HepG2 (cell line): ENCODE data around the gene FBXW12. TPM values are rescaled to one million over a fixed set of nuclear protein-coding genes. Genes with fewer than 3 reads are reported as not detected.

ENCODE experiments used
- GATAD2A ChIP-seq: IDR thresholded peaks from 2 replicates; pipeline ENCODE4 v1.6.1; 2016
- GFI1 ChIP-seq: sonication (generic); formaldehyde crosslinking; IDR thresholded peaks from 2 replicates; pipeline ENCODE4 v1.5.0; 2020; ENCODE audit warnings: missing genetic modification reagents, mild to moderate bottlenecking, borderline replicate concordance
- HNF4A ChIP-seq: sonication (generic); formaldehyde crosslinking; IDR thresholded peaks from 2 replicates; pipeline ENCODE4 v1.4.0; 2020; ENCODE audit warnings: missing genetic modification reagents
- HNRNPH1 ChIP-seq: fragments of 200-400 bp; formaldehyde crosslinking; optimal IDR thresholded peaks from 2 replicates; pipeline ENCODE3; 2017; ENCODE audit warnings: mild to moderate bottlenecking, low read depth, low read length
- KDM5B ChIP-seq: sonication (generic); formaldehyde crosslinking; IDR thresholded peaks from 2 replicates; pipeline ENCODE4 v1.4.0; 2020; ENCODE audit warnings: missing genetic modification reagents, mild to moderate bottlenecking, borderline replicate concordance
- LCORL ChIP-seq, 2 experiments: fragments of 450-650 bp in 1 of 2; sonication (generic) in 1 of 2; formaldehyde crosslinking in 1 of 2; IDR thresholded peaks; 2 replicates each; pipeline versions ENCODE4 v1.5.0 to v1.6.1; 2017 to 2020; ENCODE audit warnings: antibody characterized with exemption in 1 of 2, missing genetic modification reagents in 1 of 2
- NFAT5 ChIP-seq: sonication (generic); formaldehyde crosslinking; IDR thresholded peaks from 2 replicates; pipeline ENCODE4 v1.4.0; 2020; ENCODE audit warnings: missing genetic modification reagents
- SAP130 ChIP-seq: IDR thresholded peaks from 2 replicates; pipeline ENCODE4 v1.6.1; 2016; ENCODE audit warnings: low read depth
- SKIL ChIP-seq: sonication (generic); formaldehyde crosslinking; IDR thresholded peaks from 2 replicates; pipeline ENCODE4 v1.8.0; 2022; ENCODE audit warnings: missing genetic modification reagents, mild to moderate bottlenecking, moderate library complexity, borderline replicate concordance
- ZFAT ChIP-seq: sonication (generic); formaldehyde crosslinking; conservative IDR thresholded peaks from 2 replicates; pipeline ENCODE4 v1.8.1; 2023; ENCODE audit warnings: missing genetic modification reagents, inconsistent platforms
- ZNF362 ChIP-seq: sonication (generic); formaldehyde crosslinking; IDR thresholded peaks from 2 replicates; pipeline ENCODE4 v1.4.0; 2020; ENCODE audit warnings: missing genetic modification reagents, mild to moderate bottlenecking, borderline replicate concordance
- ZNF431 ChIP-seq: sonication (generic); formaldehyde crosslinking; IDR thresholded peaks from 2 replicates; pipeline ENCODE4 v1.9.0; 2022; ENCODE audit warnings: missing genetic modification reagents, low read depth, mild to moderate bottlenecking, borderline replicate concordance
- polyA plus RNA-seq, 8 experiments: library from polyadenylated mRNA; depleted of rRNA in 3 of 8; stranded (reverse) in 7 of 8; unstranded in 1 of 8; fragments of >200 nt; fragmentation: Illumina TruSeq in 4 of 8; extraction: Trizol in 4 of 8; gene quantifications; 2 replicates each; pipeline versions ENCODE4 v1.2.1 to v1.2.3, GENCODE V29; 2011 to 2016; ENCODE audit warnings: low read depth in 4 of 8, missing spikeins in 1 of 8, mixed read lengths in 1 of 8; ENCODE audit not compliant: insufficient read depth in 1 of 8
- total RNA-seq, 5 experiments: library from RNA; depleted of rRNA; stranded (reverse); fragments of >200 nt; fragmentation: Illumina TruSeq; extraction: Trizol; gene quantifications; 2 replicates each; pipeline ENCODE4 v1.2.3, GENCODE V29; 2016; ENCODE audit warnings: low read depth in 1 of 5
- TF ChIP-seq, protein P1 (sequence below): sonication (generic); formaldehyde crosslinking; IDR thresholded peaks from 2 replicates; pipeline ENCODE4 v1.4.0; 2020; ENCODE audit warnings: missing genetic modification reagents
- TF ChIP-seq, protein P2 (sequence below): IDR thresholded peaks from 2 replicates; pipeline ENCODE4 v1.4.0; 2020; ENCODE audit warnings: mild to moderate bottlenecking, missing genetic modification reagents

Gene FBXW12
- total and polyA plus RNA-seq, 2 of the 13 experiments (the other 11 are each of a cell fraction or from before 2014, with no cell fraction given), result not detected

- TF ChIP-seq ZNF362 (CRISPR knock-in tag) (peak; percentile 53; the same call in 1 of the 2 replicates), NFAT5 (no peak), GFI1 (CRISPR knock-in tag) (0 out of 2 replicates have a peak, but pooled peaks have one; percentile 38), LCORL (IDR thresholded peaks at IDR 0.05) (no peak), LCORL (CRISPR knock-in tag; IDR thresholded peaks at IDR 0.05) (0 out of 2 replicates have a peak, but pooled peaks have one; percentile 26), SAP130 (peak; percentile 45; the same call in 1 of the 2 replicates), HNF4A (CRISPR knock-in tag) (peak; percentile 48), HNRNPH1 (no peak), SKIL (CRISPR knock-in tag) (no peak), KDM5B (CRISPR knock-in tag) (no peak), ZFAT (CRISPR knock-in tag) (no peak), GATAD2A (CRISPR knock-in tag) (0 out of 2 replicates have a peak, but pooled peaks have one; percentile 16), ZNF431 (CRISPR knock-in tag) (no peak)
- TF ChIP-seq, protein P1, sequence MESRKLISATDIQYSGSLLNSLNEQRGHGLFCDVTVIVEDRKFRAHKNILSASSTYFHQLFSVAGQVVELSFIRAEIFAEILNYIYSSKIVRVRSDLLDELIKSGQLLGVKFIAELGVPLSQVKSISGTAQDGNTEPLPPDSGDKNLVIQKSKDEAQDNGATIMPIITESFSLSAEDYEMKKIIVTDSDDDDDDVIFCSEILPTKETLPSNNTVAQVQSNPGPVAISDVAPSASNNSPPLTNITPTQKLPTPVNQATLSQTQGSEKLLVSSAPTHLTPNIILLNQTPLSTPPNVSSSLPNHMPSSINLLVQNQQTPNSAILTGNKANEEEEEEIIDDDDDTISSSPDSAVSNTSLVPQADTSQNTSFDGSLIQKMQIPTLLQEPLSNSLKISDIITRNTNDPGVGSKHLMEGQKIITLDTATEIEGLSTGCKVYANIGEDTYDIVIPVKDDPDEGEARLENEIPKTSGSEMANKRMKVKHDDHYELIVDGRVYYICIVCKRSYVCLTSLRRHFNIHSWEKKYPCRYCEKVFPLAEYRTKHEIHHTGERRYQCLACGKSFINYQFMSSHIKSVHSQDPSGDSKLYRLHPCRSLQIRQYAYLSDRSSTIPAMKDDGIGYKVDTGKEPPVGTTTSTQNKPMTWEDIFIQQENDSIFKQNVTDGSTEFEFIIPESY (CRISPR knock-in tag), result 0 out of 2 replicates have a peak, but pooled peaks have one; percentile 56
- TF ChIP-seq, protein P2, sequence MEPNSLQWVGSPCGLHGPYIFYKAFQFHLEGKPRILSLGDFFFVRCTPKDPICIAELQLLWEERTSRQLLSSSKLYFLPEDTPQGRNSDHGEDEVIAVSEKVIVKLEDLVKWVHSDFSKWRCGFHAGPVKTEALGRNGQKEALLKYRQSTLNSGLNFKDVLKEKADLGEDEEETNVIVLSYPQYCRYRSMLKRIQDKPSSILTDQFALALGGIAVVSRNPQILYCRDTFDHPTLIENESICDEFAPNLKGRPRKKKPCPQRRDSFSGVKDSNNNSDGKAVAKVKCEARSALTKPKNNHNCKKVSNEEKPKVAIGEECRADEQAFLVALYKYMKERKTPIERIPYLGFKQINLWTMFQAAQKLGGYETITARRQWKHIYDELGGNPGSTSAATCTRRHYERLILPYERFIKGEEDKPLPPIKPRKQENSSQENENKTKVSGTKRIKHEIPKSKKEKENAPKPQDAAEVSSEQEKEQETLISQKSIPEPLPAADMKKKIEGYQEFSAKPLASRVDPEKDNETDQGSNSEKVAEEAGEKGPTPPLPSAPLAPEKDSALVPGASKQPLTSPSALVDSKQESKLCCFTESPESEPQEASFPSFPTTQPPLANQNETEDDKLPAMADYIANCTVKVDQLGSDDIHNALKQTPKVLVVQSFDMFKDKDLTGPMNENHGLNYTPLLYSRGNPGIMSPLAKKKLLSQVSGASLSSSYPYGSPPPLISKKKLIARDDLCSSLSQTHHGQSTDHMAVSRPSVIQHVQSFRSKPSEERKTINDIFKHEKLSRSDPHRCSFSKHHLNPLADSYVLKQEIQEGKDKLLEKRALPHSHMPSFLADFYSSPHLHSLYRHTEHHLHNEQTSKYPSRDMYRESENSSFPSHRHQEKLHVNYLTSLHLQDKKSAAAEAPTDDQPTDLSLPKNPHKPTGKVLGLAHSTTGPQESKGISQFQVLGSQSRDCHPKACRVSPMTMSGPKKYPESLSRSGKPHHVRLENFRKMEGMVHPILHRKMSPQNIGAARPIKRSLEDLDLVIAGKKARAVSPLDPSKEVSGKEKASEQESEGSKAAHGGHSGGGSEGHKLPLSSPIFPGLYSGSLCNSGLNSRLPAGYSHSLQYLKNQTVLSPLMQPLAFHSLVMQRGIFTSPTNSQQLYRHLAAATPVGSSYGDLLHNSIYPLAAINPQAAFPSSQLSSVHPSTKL (CRISPR knock-in tag), result 0 out of 2 replicates have a peak, but pooled peaks have one; percentile 30
These were observed 69.9 kb downstream of the FBXW12 start (continued) for GRCh38 chr3:48441940-48442339.
